NCI-H2196 treated with DMSO at 0.1 percent for 48 hours (cell line): ENCODE measurements around the gene DLK2.
"Not testable (repeated sequence)": the region's sequence is repeated elsewhere in the genome, so short reads cannot be mapped to it uniquely, and the experiment has no call there.

Source experiments
- DNase-seq: peaks from one replicate; lab custom pipeline; 2025; ENCODE audit not compliant: unreplicated experiment; lab: John Stamatoyannopoulos, UW

The DLK2 gene

GRCh38 chr6:43455531-43456428, at the start of gene DLK2:
Gene DLK2 (minus strand): TSS chr6:43455548. CDS start chr6:43454825, 723 bp downstream.
- no peak for DNase-seq

DNA sequence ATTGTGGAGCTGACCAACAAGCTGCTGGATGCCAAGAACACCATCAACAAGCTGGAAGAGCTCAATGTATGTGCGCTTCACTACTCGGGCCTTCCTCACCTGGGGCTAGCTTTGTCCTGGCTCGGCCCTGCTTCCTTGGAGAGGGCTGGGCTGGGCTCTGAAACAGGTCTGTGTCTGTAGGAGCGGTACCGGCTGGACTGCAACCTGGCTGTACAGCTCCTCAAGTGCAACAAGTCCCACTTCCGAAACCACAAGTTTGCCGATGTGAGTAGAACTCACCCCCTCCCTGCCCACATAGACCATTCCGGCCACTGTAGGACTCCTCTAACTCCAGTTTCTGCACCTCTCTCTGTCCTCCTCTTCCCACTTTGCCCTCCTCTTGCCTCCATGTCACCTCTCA, 48.1 kb upstream of the DLK2 start:
- DNase-seq = no peak

- no peak for DNase-seq
Observed at GRCh38 chr6:43502666-43503065, 47.3 kb upstream of the DLK2 start.

GRCh38 chr6:43500921-43501320, 45.6 kb upstream of the DLK2 start:
- no peak for DNase-seq

- no peak for DNase-seq
Observed at GRCh38 chr6:43499028-43499815, 43.9 kb upstream of the DLK2 start.

- DNase-seq = not testable (repeated sequence)
Observed at GRCh38 chr6:43498291-43498690, 42.9 kb upstream of the DLK2 start.

DNA sequence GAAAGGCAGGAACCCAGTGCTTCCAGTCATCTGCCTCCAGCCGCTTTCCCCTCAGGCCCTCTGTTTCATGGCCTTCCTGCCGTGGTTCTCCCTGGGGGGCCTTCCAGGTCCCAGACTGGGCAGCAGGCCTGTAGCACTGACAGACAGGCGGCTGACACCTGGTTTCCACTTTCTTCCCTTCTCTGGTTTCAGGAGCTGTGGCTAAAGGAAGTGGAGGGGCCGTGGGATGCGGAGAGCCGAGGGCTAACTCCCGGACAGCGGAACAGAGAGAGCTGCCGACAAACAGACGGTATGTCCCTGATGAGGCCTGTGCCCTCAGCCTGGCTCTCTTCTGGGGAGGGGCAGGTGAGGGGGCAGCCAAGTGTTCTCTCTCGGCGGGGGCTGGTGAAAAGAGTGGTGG, 42.3 kb upstream of the DLK2 start:
- DNase-seq = no peak

- DNase-seq = no peak
Observed at GRCh38 chr6:43497129-43497396, 41.7 kb upstream of the DLK2 start.

DNA sequence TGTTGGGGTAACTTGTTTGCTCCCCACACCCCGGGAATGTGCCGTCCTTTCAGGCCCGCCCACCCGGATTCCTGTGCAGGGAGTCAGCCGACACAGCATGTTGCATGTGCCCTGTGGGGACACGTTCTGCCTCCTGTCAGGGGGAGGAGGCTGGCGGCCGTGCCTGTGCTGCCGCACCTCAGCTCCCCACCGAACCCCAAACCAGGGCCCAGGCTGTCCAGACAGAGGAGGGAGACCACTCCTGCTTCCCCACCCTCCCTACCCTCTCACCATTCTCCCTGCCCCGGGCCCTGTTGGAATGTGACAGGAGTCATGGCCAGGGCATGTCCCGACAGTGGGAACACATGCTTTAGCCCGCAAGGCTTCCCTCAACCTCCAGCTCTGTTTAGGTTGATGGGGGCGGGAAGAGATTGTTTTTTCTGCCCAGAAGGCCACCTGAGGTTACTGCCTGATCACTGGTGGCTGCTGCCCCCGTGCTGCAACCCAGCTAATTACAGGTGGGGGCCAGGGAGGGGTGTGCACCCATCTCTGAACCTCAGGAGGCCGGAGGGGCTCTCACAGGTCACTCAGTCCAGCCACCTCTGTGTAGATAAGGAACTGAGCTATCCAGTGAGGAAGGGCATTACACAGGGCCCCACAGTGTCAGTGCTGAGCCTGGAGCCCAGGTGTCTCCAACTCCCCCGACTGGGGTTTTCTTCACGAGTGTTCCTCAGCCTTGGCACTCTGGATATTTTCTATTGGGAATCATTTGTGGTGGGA, 41.2 kb upstream of the DLK2 start:
- DNase-seq = no peak

GRCh38 chr6:43495409-43495941, 40.1 kb upstream of the DLK2 start:
- DNase-seq = no peak

- DNase-seq = no peak
Observed at GRCh38 chr6:43494766-43495165, 39.4 kb upstream of the DLK2 start.

DNA sequence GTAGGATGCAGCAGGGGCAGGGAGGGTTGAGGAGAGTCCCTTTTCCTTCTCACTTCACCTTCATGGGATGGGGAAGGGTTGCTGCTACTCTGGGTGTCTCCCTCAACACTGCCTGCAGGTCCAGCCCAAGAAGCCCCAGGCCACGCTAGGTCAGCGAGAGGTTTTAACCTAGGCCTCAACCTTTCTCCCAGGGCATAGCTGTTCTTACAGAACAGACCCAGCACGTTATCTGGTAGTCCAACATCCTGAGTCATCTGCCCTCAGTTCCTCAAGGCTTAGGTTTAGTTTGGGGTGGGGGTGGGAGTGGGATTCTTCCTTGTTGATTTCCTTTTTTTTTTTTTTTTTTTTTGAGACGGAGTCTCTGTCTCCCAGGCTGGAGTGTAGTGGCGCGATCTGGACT, 39.0 kb upstream of the DLK2 start:
- no peak for DNase-seq

GRCh38 chr6:43493833-43494232, 38.5 kb upstream of the DLK2 start:
- DNase-seq = no peak

GRCh38 chr6:43493230-43493629, 37.9 kb upstream of the DLK2 start:
- DNase-seq = no peak

DNA sequence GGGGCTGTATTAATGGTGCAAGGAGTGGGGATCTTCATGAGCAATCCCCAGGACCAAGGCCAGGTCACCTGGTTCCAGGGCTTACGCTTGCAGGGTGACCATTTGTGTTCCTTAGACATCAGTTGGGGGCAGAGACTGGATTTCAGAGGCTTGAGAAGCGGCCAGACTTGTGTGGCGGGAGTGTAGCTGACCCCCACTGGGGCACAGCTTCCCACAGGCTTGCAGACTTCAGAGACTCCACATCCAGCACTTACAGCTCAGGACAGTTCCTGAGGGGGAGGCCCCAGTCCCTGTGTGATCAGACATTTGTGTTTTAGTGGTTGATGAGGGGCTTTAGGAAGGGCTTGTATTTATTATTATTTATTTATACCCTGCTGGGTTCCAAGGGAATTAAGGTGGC, 37.3 kb upstream of the DLK2 start:
- DNase-seq = no peak

DNA sequence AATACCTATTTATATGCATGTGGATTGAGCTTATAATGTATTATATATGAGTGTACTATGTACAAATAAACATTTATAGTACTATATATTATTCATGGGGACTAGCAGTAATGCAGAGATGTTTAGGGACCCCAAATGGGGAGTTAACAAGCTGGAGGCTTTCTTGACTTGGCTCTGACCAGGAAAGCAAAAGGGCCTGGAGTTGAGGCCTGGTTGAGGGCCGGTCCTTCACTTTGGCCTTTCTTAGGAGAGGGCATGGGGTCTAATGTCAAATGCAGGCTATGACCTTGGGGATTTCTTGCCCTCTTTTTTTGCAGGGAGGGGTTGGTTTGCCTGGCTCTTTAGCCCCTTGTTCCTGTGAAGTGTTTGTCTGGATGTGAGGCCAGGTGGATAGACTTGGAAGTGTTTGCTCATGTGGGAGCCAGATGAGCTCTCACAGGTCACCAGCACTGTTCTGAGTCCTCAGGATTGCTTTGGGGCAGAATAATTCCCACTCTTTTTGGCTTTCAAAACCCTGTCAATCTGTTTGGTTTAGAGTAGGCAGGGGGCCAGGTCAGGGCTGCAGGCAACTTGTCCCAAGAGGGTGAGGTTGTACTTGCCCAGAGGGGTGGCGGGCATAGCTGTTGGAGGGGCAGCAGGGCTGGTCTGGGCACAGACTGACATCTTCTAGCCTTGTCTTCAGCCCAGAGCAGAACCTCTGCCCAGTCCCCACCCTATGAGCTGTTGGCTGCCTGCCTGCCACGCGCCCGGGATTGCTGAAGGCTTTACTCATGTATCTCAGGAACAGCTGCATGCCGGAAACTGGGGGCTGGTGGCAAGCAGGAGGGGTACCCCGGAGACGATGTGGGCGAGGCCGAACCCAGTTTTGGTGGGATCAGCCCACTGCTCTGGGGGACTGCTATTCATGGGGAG, 36.7 kb upstream of the DLK2 start:
- DNase-seq = peak; percentile 34

GRCh38 chr6:43490523-43490939, 35.2 kb upstream of the DLK2 start:
- no peak for DNase-seq

DNA sequence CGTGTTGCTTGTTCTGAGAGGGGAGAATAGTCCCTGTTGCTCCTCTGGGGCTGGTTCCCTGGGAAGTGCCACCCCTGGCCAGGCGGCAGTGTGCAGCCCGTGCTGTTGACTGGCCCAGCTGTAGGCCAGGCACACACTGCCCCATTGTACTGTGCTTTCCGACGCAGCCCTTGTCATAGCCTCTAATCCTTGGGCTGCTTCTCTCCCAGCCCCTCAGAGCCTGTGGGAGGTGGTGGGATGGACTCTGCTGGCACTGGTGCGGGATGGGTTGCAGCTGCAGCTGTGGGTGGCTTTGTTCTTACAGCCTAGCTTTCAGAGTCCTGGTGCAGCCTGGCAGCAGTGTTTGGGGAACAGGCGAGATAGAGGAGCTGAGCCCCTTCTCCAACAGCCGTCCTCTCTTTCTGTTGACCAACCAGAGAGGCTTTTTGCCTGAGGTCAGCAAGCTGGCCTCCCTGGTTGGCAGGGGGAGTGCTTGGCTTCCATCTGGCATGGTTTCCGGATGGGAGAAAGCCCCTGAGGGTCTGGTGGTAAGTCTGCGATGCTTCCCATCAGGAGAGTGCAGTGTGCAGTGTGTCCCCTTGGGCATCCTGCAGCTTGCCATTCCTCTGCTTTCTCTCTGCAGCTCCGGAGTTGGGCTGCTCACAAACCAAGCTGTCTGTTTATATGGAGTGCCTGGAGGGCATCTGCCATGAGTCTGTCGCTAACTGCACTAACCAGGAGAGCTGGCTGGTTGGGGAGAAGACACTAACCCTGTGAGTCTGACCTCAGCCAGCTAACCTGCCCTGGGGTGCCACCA, 34.1 kb upstream of the DLK2 start:
- no peak for DNase-seq

GRCh38 chr6:43488667-43489276, 33.4 kb upstream of the DLK2 start:
- no peak for DNase-seq
